Neural cell (in vitro differentiated cells): ENCODE results near the gene TSPAN32. TPM values are rescaled to one million over a fixed set of nuclear protein-coding genes. Genes with fewer than 3 reads are reported as not detected.

ENCODE experiments used
- H2AFZ ChIP-seq: fragments of 200-600, 300-800 bp; sonication (generic), shearing (Covaris generic); 2 replicates; pipeline ENCODE4 v1.6.0; 2014; ENCODE audit warnings: low read depth, mild to moderate bottlenecking, antibody characterized with exemption, low read length, moderate library complexity
- H3F3A ChIP-seq: fragments of 200-600 bp; shearing (Covaris generic); 2 replicates; pipeline ENCODE4 v1.6.1; 2016; ENCODE audit warnings: mild to moderate bottlenecking, moderate library complexity, mixed read lengths, antibody characterized with exemption, low read length; ENCODE audit not compliant: insufficient read depth, poor library complexity, severe bottlenecking
- H3K27ac ChIP-seq: fragments of 200-600, 300-800 bp; sonication (generic), shearing (Covaris generic); 2 replicates; pipeline ENCODE4 v1.5.1; 2014; ENCODE audit warnings: mild to moderate bottlenecking, low read length, moderate library complexity
- H3K27me3 ChIP-seq: fragments of 300-800, 200-600 bp; sonication (generic), shearing (Covaris generic); 2 replicates; pipeline ENCODE4 v1.6.0; 2014; ENCODE audit warnings: mild to moderate bottlenecking, low read depth, low read length, moderate library complexity; ENCODE audit not compliant: insufficient read depth
- H3K36me3 ChIP-seq: fragments of 300-800, 200-600 bp; sonication (generic), shearing (Covaris generic); 2 replicates; pipeline ENCODE4 v1.5.1; 2014; ENCODE audit warnings: mild to moderate bottlenecking, antibody characterized with exemption, low read length, moderate library complexity; ENCODE audit not compliant: insufficient read depth
- H3K4me2 ChIP-seq: fragments of 300-800, 200-600 bp; sonication (generic), shearing (Covaris generic); 2 replicates; pipeline ENCODE4 v1.6.0; 2014; ENCODE audit warnings: mild to moderate bottlenecking, low read length
- H3K4me3 ChIP-seq: fragments of 300-800, 200-600 bp; sonication (generic), shearing (Covaris generic); 2 replicates; pipeline ENCODE4 v1.5.1; 2014; ENCODE audit warnings: mild to moderate bottlenecking, low read length, moderate library complexity
- H3K79me2 ChIP-seq: fragments of 200-600 bp; shearing (Covaris generic); replicated peaks from 2 replicates; pipeline ENCODE4 v1.6.0; 2014; ENCODE audit warnings: mild to moderate bottlenecking, low read length, moderate library complexity; ENCODE audit not compliant: insufficient read depth
- H3K9ac ChIP-seq: fragments of 300-800, 200-600 bp; sonication (generic), shearing (Covaris generic); 2 replicates; pipeline ENCODE4 v1.6.1; 2016; ENCODE audit warnings: mild to moderate bottlenecking, low read length, mixed read lengths
- H3K9me2 ChIP-seq: fragments of 200-600 bp; shearing (Covaris generic); 2 replicates; pipeline ENCODE4 v1.6.1; 2016; ENCODE audit warnings: mild to moderate bottlenecking, low read length, mixed read lengths; ENCODE audit not compliant: insufficient read depth
- H3K9me3 ChIP-seq: fragments of 200-600, 300-800 bp; sonication (generic), shearing (Covaris generic); 2 replicates; pipeline ENCODE4 v1.6.1; 2016; ENCODE audit warnings: mild to moderate bottlenecking, mixed run types, low read length, moderate library complexity, mixed read lengths
- H4K20me1 ChIP-seq: fragments of 200-600 bp; shearing (Covaris generic); 2 replicates; pipeline ENCODE4 v1.6.1; 2016; ENCODE audit warnings: mild to moderate bottlenecking, mixed run types; ENCODE audit not compliant: insufficient read depth
- CTCF ChIP-seq: fragments of 450-650 bp; IDR thresholded peaks from 2 replicates; pipeline ENCODE4 v1.5.1; 2014; ENCODE audit warnings: antibody characterized with exemption, mild to moderate bottlenecking, moderate library complexity; ENCODE audit not compliant: poor library complexity, severe bottlenecking
- EP300 ChIP-seq: fragments of 450-650 bp; conservative IDR thresholded peaks from 2 replicates; pipeline ENCODE4 v1.6.1; 2014; ENCODE audit warnings: antibody characterized with exemption, mild to moderate bottlenecking, moderate library complexity; ENCODE audit not compliant: poor library complexity, severe bottlenecking
- EZH2 ChIP-seq: fragments of 200-600, 300-800 bp; shearing (Covaris generic), sonication (generic); IDR thresholded peaks from 2 replicates; pipeline ENCODE4 v1.6.1; 2014; ENCODE audit warnings: antibody characterized with exemption, low read length, borderline replicate concordance, mild to moderate bottlenecking; ENCODE audit not compliant: insufficient read depth, poor library complexity, severe bottlenecking
- MXI1 ChIP-seq: fragments of 450-650 bp; conservative IDR thresholded peaks from 2 replicates; pipeline ENCODE4 v1.6.1; 2014; ENCODE audit warnings: antibody characterized with exemption, mild to moderate bottlenecking; ENCODE audit not compliant: poor library complexity, severe bottlenecking
- POLR2AphosphoS5 ChIP-seq: IDR thresholded peaks from 2 replicates; pipeline ENCODE4 v1.6.1; 2012
- RAD21 ChIP-seq: fragments of 450-650 bp; conservative IDR thresholded peaks from 2 replicates; pipeline ENCODE4 v1.6.1; 2014; ENCODE audit warnings: antibody characterized with exemption, mild to moderate bottlenecking, moderate library complexity
- REST ChIP-seq: IDR thresholded peaks from 2 replicates; pipeline ENCODE4 v1.6.1; 2012; ENCODE audit warnings: borderline replicate concordance
- SMC3 ChIP-seq: fragments of 450-650 bp; conservative IDR thresholded peaks from 2 replicates; pipeline ENCODE4 v1.6.1; 2014; ENCODE audit warnings: antibody characterized with exemption, mild to moderate bottlenecking, moderate library complexity; ENCODE audit not compliant: poor library complexity
- TAF1 ChIP-seq: IDR thresholded peaks from 2 replicates; pipeline ENCODE4 v1.6.1; 2012; ENCODE audit warnings: low read depth
- polyA plus RNA-seq: library from polyadenylated mRNA; depleted of rRNA; stranded (reverse); fragments of >200 nt; gene quantifications from 2 replicates; pipeline ENCODE4 v1.2.3, GENCODE V29; 2014

The TSPAN32 gene
- polyA plus RNA-seq, 1 donor from 2014 or later, result not detected

- Histone ChIP-seq H3K9ac (no peak overlapping the region), H3K27me3 (peaks cover 19% of the 10 kb centered on the region), H3K4me3 (no peak overlapping the region), H2AFZ (no peak overlapping the region), H3K79me2 (no peaks in the 10 kb centered on the region), H3K9me3 (no peaks in the 10 kb centered on the region), H3K36me3 (no peaks in the 10 kb centered on the region), H4K20me1 (no peaks in the 10 kb centered on the region), H3K4me2 (no peak overlapping the region), H3F3A (no peaks in the 10 kb centered on the region), H3K9me2 (no peaks in the 10 kb centered on the region), H3K27ac (no peak overlapping the region)
- no peak for TF ChIP-seq POLR2AphosphoS5
- no peak for TF ChIP-seq EZH2
- no peak for TF ChIP-seq REST
- TF ChIP-seq SMC3, result no peak
- TF ChIP-seq TAF1, result no peak
- no peak for TF ChIP-seq CTCF
- TF ChIP-seq RAD21, result no peak
- TF ChIP-seq MXI1, result no peak
- no peak for TF ChIP-seq EP300
Measured at GRCh38 chr11:2276280-2277007, 25.4 kb upstream of the TSPAN32 start.

- H3K27ac ChIP-seq, result no peak overlapping the region
- no peaks in the 10 kb centered on the region for H3F3A ChIP-seq
- no peaks in the 10 kb centered on the region for H3K9me2 ChIP-seq
- no peaks in the 10 kb centered on the region for H3K36me3 ChIP-seq
- TF ChIP-seq REST, result no peak
- no peak for TF ChIP-seq EP300
- TF ChIP-seq MXI1, result no peak
- no peak for TF ChIP-seq SMC3
- no peaks in the 10 kb centered on the region for H3K9me3 ChIP-seq
- H3K9ac ChIP-seq, result no peak overlapping the region
- peaks cover 13% of the 10 kb centered on the region for H3K27me3 ChIP-seq
- no peak overlapping the region for H3K4me3 ChIP-seq
- H3K4me2 ChIP-seq, result no peak overlapping the region
- no peak overlapping the region for H2AFZ ChIP-seq
- no peaks in the 10 kb centered on the region for H4K20me1 ChIP-seq
- no peaks in the 10 kb centered on the region for H3K79me2 ChIP-seq
Measured at GRCh38 chr11:2277008-2277346, 24.8 kb upstream of the TSPAN32 start.
